ENCODE data around the gene BCL11B.

BCL11B gene

GRCh38 chr14:99125616-99126431 lies 146.2 kb downstream of the BCL11B start:
- TF ChIP-seq CTCF (IDR thresholded peaks at IDR 0.05; ENCODE audit: low read length, missing control alignments) = no peak
- DNase-seq (ENCODE audit: low read depth) = no peak
- H3K4me3 ChIP-seq (replicated peaks; ENCODE audit: low read depth, low read length) = no peak overlapping the region

GRCh38 chr14:99125113-99125512 lies 146.9 kb downstream of the BCL11B start:
- no peak for DNase-seq (ENCODE audit: low read depth)
- H3K4me3 ChIP-seq (replicated peaks; ENCODE audit: low read depth, low read length) = no peak overlapping the region
- TF ChIP-seq CTCF (IDR thresholded peaks at IDR 0.05; ENCODE audit: low read length, missing control alignments) = no peak

- no peak for TF ChIP-seq CTCF (IDR thresholded peaks at IDR 0.05; ENCODE audit: low read length, missing control alignments)
Measured at GRCh38 chr14:99124482-99125105, 147.4 kb downstream of the BCL11B start.

GRCh38 chr14:99123208-99123870 lies 148.7 kb downstream of the BCL11B start:
- no peak overlapping the region for H3K4me3 ChIP-seq (replicated peaks; ENCODE audit: low read depth, low read length)
- no peak for DNase-seq (ENCODE audit: low read depth)
- no peak for TF ChIP-seq CTCF (IDR thresholded peaks at IDR 0.05; ENCODE audit: low read length, missing control alignments)

More at GRCh38 chr14:99124482-99125105, 147.4 kb downstream of the BCL11B start:
- H3K4me3 ChIP-seq (replicated peaks; ENCODE audit: low read depth, low read length) = no peak overlapping the region
- no peak for DNase-seq (ENCODE audit: low read depth)

GRCh38 chr14:99122521-99123125 lies 149.4 kb downstream of the BCL11B start:
- DNase-seq (ENCODE audit: low read depth) = no peak
- no peak for TF ChIP-seq CTCF (IDR thresholded peaks at IDR 0.05; ENCODE audit: low read length, missing control alignments)
- H3K4me3 ChIP-seq (replicated peaks; ENCODE audit: low read depth, low read length) = no peak overlapping the region

GRCh38 chr14:99121319-99121875 lies 150.6 kb downstream of the BCL11B start:
- DNase-seq (ENCODE audit: low read depth) = no peak
- H3K4me3 ChIP-seq (replicated peaks; ENCODE audit: low read depth, low read length) = no peak overlapping the region
- TF ChIP-seq CTCF (IDR thresholded peaks at IDR 0.05; ENCODE audit: low read length, missing control alignments) = no peak
